IMR-90 (cell line): ENCODE data around the gene FMN1.

Experiments
- CHD1 ChIP-seq: IDR thresholded peaks from 2 replicates; pipeline ENCODE4 v1.6.1; 2012; ENCODE audit warnings: low read depth, low read length, improper control_type of control experiment
- POLR2A ChIP-seq: IDR thresholded peaks from 2 replicates; pipeline ENCODE4 v1.6.1; 2012; ENCODE audit warnings: mild to moderate bottlenecking, low read depth, low read length
- RAD21 ChIP-seq: IDR thresholded peaks from 2 replicates; pipeline ENCODE4 v1.6.1; 2012; ENCODE audit warnings: low read length, improper control_type of control experiment
- RCOR1 ChIP-seq: IDR thresholded peaks from 2 replicates; pipeline ENCODE4 v1.6.1; 2012; ENCODE audit warnings: mild to moderate bottlenecking, low read length, improper control_type of control experiment; ENCODE audit not compliant: insufficient replicate concordance
- TF ChIP-seq, protein P1 (sequence below): conservative IDR thresholded peaks from 2 replicates; pipeline ENCODE4 v1.5.1; 2012; ENCODE audit warnings: mild to moderate bottlenecking, low read depth, low read length, improper control_type of control experiment

DNA sequence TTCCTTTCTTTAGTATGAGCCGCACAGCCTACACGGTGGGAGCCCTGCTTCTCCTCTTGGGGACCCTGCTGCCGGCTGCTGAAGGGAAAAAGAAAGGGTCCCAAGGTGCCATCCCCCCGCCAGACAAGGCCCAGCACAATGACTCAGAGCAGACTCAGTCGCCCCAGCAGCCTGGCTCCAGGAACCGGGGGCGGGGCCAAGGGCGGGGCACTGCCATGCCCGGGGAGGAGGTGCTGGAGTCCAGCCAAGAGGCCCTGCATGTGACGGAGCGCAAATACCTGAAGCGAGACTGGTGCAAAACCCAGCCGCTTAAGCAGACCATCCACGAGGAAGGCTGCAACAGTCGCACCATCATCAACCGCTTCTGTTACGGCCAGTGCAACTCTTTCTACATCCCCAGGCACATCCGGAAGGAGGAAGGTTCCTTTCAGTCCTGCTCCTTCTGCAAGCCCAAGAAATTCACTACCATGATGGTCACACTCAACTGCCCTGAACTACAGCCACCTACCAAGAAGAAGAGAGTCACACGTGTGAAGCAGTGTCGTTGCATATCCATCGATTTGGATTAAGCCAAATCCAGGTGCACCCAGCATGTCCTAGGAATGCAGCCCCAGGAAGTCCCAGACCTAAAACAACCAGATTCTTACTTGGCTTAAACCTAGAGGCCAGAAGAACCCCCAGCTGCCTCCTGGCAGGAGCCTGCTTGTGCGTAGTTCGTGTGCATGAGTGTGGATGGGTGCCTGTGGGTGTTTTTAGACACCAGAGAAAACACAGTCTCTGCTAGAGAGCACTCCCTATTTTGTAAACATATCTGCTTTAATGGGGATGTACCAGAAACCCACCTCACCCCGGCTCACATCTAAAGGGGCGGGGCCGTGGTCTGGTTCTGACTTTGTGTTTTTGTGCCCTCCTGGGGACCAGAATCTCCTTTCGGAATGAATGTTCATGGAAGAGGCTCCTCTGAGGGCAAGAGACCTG is 463.5 kb downstream of the FMN1 start:
- TF ChIP-seq RAD21 (no peak), RCOR1 (no peak), CHD1 (no peak), POLR2A (peak; percentile 8)
- TF ChIP-seq, protein P1, sequence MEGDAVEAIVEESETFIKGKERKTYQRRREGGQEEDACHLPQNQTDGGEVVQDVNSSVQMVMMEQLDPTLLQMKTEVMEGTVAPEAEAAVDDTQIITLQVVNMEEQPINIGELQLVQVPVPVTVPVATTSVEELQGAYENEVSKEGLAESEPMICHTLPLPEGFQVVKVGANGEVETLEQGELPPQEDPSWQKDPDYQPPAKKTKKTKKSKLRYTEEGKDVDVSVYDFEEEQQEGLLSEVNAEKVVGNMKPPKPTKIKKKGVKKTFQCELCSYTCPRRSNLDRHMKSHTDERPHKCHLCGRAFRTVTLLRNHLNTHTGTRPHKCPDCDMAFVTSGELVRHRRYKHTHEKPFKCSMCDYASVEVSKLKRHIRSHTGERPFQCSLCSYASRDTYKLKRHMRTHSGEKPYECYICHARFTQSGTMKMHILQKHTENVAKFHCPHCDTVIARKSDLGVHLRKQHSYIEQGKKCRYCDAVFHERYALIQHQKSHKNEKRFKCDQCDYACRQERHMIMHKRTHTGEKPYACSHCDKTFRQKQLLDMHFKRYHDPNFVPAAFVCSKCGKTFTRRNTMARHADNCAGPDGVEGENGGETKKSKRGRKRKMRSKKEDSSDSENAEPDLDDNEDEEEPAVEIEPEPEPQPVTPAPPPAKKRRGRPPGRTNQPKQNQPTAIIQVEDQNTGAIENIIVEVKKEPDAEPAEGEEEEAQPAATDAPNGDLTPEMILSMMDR: no peak
